Mesenteric fat pad (tissue), 1 donor: ENCODE results near the gene KCMF1. TPM values are rescaled to one million over a fixed set of nuclear protein-coding genes. Genes with fewer than 3 reads are reported as not detected.
A peak's percentile ranks its signal among the peaks of the same experiment; 100 is the strongest.
"Not testable (repeated sequence)": the region's sequence is repeated elsewhere in the genome, so short reads cannot be mapped to it uniquely, and the experiment has no call there.

ENCODE experiments used
- DNase-seq: peaks from one replicate; pipeline ENCODE4 v3.0.0-alpha.2; 2020; ENCODE audit warnings: low spot score
- long read RNA-seq: library from polyadenylated mRNA; unstranded; transcript quantifications from one replicate; pipeline ENCODE4 v2.0.0, GENCODE V29; 2020
- total RNA-seq: library from RNA; stranded (reverse); fragmentation: NEBNext Ultra II Directional; extraction: Animal tissue kit (Norgen Biotek cat#: 25700); gene quantifications from one replicate; pipeline ENCODE4 v1.2.1, GENCODE V29; 2021
- donor health status: DM: yes; HTN: yes; CAD: no.

Gene KCMF1
- 79.7 TPM for total RNA-seq
- long read RNA-seq, full-length matches to known transcripts: 10 of 18 reads
- long read RNA-seq, partial matches to known transcripts: 3 of 18 reads
- long read RNA-seq, other reads (novel, unspliced or antisense): 5 of 18 reads

GRCh38 chr2:84970868-84971509 is at the start of gene KCMF1:
KCMF1 (plus strand) TSS chr2:84971161; CDS start chr2:84971452, 291 bp downstream.
- DNase-seq: peak; percentile 93

DNA sequence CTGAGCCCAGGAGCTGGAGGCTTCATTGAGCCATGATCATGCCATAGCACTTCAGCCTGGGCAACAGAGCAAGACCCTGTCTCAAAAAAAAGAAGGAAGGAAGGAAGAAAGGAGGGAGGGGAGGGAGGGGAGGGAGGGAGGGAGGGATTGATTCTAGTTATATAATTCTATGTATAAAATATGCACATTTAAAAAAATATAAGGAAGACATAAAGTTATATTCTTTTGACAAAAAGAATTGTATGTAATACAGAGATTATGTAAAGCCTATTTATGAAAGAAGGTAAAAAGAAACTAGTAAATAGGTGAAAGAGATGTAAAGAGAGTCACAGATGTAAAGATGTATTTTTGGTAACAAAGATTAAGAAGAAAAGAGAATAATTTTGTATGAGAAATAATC is 48.0 kb upstream of the KCMF1 start:
- DNase-seq: no peak

- peak; percentile 65 for DNase-seq
These were observed 46.5 kb upstream of the KCMF1 start for GRCh38 chr2:84924173-84925106.

GRCh38 chr2:84925336-84925723 is 45.6 kb upstream of the KCMF1 start:
- peak; percentile 43 for DNase-seq

- peak; percentile 99 for DNase-seq
These were observed 45.1 kb upstream of the KCMF1 start for GRCh38 chr2:84925724-84926376.

- no peak for DNase-seq
These were observed 43.7 kb upstream of the KCMF1 start for GRCh38 chr2:84927275-84927627.

DNA sequence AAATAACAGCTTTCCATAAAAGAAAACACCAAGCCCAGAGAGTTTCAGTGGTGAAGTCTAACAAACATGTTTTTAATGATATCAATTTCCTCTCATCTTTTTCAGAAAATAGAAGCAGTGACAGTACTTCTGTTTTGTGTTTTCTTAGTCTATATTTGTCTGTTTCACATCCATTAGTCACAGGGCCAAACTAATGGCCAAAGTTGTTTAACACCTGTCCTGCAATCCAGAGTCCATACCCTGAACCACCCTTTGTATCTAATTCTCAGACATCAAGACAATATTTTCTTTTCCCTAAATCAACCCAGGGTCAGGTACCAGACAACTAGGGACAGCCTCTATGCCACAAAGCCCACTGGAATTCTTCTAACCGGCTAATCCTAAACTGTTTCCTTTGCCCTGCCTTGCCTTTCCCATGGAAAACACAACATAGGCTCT is 39.6 kb upstream of the KCMF1 start:
- DNase-seq: peak; percentile 0

DNA sequence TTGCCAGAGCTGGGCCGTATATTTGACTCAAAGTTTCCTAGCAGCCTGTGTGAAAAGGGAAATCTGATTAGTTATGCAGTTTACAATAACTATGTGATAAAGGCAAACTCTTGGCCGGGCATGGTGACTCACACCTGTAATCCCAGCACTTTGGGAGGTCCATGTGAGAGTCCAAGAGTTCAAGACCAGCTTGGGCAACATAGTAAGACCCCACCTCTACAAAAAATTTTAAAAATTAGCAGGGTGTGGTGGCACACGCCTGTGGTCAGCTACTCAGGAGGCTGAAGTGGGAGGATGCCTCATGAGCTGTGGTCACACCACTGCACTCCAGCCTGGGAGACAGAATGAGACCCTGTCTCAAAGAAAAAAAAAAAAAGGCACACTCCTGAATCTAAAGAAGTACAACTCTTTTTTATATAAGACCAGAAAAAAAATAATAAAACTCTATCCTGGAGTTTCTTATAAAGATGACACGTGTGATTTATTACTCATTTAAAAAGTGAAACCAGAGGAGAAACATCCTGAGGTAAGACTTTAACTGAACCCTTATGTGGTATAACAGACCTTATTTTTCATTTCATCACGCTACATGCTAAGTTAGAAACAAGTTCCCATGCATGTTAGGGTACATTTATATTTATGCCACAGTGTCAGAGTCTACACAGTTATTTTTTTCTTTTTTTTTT is 32.6 kb upstream of the KCMF1 start:
- no peak for DNase-seq

DNA sequence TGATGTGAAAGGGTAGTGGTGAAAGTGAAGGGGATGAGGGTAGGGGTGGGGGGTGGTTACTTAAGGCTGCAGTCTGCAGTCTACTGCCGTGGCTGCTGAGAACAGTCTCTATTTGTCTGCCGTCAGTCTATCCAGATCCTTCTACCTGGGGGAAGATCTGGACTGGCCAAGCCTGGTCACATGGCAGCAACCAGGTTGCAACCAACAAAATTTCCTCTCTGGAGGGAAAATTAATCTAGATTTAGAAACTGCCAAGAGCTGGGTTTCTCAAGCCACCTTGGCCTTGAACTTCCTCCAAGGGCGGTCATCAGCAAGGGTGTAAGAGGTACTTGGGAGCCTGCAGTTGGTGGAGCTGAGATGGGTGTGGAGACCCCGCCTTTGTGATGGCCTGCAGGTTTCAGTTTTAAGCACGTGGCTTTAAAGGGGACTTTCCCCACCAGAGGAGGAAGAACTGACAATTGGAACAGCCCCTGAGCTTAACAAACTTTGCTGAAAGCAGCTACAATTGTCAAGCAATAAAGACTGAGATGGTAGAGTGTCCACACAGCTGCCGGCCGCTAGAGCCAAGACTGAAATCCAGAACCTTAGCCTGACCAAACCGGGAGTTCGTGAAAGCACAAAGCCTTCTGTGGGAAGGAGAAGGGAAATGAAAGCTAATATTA is 31.4 kb upstream of the KCMF1 start:
- no peak for DNase-seq

DNA sequence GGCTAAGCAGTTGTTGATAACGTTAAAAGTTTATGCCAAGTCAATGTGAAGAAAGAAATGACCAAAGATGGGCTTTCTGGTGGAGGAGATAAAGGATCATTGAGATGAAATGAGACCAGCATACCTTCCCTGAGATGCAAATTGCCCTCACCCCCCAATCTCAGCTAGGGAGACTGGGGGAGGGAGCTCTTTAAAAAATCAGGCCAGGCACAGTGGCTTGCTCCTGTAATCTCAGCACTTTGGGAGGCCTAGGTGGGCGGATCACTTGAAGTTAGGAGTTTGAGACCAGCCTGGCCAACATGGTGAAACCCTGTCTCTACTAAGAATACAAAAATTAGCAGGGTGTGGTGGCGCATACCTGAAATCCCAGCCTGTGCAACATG is 30.9 kb upstream of the KCMF1 start:
- DNase-seq: no peak

DNA sequence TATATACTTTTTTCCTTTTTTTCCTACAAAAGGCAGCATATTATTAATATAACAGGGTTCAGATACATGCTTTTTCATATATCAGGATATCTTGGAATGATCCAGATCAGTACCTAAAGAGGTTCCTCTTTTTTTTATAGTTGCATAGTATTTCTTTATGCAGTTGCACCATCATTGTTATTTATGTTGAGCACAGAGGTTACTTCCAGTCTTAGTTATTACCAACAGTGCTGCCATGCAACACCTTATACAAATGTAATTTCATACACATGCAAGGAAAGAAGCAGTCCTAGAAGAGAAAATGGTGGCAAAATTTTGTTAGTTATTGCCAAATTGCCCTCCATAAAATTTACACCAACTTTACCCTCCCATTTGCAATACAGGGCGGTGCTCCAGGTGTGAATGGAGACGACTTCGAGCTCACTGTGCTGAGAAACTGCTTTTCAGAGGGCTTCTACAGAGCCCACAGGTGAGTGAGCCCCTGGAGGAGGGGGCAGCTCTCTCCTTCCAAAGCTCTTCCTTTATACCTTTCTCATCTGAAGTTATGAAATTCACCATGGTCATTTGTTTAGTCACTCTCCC is 30.0 kb upstream of the KCMF1 start:
- DNase-seq: no peak

GRCh38 chr2:84942166-84942565 is 28.8 kb upstream of the KCMF1 start:
- no peak for DNase-seq

DNA sequence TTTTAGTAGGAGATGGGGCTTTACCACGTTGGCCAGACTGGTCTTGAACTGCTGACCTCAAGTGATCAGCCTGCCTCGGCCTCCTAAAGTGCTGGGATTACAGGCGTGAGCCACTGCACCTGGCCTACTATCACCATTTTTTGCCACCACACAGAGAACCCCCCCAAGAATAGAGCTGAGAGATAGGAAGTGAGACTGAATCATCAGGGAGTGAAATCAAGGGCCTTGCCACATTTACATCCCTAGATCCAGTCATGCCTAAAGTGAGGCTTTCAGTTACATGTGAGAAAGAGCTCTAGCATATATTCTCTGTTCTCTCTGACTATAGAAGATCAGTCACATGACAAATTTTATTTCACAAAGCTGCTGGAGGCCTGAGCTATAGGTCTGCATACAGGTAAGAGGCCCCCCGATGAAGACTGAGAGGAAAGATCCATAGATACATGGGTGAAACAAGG is 28.0 kb upstream of the KCMF1 start:
- no peak for DNase-seq

DNA sequence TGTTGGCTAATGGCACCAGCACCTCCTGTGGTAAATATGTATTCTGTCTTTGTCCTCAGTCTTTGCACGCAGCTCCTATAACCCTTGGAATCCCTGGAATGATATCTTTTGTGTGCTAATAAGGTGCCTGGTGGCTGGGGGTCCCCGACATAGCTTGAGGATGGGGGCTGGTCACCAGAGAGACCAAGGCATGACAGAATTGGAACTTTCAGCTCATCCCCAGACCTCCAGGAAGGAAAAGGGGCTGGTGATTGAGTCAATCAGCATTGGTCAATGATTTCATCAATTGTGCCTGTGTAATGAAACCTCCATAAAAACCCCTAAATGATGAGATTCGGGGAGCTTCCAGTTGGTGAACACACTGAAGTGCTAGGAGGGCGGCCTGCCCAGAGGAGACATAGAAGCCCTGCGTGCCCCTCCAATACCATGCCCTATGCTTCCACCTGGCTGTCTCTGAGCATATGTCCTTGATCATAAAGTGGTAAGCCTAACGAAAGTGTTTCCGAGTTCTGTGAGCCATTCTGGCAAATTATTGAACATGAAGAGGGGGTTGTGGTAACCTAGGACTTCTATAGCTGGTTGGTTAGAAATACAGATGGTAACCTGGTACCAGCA is 26.6 kb upstream of the KCMF1 start:
- DNase-seq: no peak

DNA sequence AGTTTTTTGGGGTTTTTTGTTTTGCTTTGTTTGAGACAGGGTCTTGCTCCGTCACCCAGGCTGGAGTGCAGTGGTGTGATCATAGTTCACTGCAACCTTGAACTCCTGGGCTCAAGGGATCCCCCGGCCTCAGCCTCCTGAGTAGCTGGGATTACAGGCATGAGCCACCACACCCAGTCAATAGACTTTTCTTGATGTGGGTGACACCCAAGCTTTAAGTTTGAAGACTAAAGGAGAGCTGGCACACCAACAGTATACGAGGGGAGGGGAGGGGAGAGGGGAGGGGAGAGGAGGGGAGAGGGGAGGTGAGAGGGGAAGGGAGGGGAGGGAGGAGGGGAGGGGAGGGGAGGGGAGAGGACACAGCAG is 25.1 kb upstream of the KCMF1 start:
- DNase-seq: not testable (repeated sequence)

DNA sequence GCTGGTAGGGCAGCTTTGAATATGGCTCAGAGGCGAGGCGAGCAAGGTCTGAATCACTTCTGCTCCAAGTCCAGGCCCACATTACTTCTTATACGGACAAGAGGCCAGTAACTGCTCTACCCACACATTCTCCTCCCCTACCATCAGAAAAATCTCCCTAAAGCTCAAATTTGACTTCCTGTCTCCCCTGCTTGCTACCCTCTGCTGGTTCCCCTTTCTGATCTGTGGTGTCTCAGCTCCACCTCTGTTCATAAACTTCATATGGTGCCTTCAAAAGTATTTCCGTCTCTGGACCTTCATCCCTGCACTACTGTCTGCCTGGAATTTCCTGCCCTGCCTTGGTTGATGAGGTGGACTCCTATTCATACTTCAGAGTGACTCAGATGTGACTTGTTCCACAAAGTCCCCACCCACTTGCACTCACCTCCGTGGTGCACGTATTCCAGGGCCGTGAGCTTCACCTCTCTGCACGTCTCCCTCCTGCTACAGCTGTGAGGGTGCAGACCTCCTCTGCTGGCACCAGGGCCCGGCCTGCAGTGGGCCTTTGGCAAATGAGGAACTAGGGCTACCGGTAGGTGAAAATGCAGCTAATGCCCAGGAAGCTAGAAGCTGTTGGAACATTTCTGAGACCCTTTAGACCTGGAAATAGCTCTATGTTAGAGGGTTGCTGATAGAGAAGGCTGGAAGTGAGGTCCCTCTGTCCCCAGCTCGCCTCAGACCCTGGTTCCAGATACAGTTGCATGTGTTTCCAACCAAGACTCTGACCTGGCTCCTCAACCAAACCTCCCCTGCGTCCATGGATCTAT is 24.6 kb upstream of the KCMF1 start:
- DNase-seq: no peak

DNA sequence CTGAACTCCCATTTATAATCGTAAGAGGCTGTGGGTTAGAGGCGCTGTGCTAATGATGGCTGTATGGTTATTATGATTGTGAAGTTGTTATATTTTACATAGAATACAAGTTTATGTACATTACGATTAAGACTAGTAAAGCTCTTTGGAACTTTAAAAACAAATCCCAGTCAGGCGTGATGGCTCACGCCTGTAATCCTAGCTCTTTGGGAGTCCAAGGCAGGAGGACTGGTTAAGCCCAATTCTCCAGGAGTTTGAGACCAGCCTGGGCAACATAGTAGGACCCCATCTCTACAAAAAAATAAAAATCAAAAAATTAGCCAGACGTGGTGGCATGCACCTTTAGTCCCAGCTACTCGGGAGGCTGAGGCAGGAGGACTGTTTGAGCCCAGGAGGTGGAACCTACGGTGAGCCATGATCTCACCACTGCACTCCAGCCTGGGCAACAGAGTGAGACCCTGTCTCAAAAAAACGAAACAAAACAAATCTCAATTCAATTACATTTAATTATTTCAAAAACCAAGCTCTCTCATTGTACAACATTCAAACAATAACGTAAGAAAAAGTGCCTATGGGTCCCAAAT is 23.9 kb upstream of the KCMF1 start:
- DNase-seq: no peak

GRCh38 chr2:84953535-84953934 is 17.4 kb upstream of the KCMF1 start:
- DNase-seq: no peak

DNA sequence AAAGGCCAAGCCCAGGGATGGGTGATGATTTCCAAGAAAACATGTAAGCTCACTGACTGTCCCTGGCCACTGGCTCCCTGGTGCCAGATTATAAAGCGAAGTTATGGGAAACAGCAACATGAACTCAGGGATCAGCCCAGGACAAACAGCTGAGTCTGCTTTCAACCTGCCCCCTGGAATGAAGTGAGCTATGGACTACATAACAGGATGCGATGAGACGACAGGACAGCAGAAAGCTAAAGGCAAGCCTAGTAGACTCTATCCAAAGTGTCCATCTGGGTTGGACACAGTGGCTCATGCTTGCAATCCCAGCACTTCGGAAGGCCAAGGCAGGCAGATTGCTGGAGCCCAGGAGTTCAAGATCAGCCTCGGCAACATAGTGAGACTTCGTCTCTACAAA is 16.6 kb upstream of the KCMF1 start:
- peak; percentile 33 for DNase-seq
